H9 (cell line): ENCODE measurements around the gene ITGA11. TPM values are rescaled to one million over a fixed set of nuclear protein-coding genes. Genes with fewer than 3 reads are reported as not detected.

Experiments used
- DNase-seq: peaks from one replicate; pipeline ENCODE4 v3.0.0-alpha.2; 2017
- H2AFZ ChIP-seq: one replicate; pipeline ENCODE4 v1.6.1; 2013; ENCODE audit warnings: mild to moderate bottlenecking, low read length, control low read depth, moderate library complexity
- H2AK5ac ChIP-seq: 2 replicates; pipeline ENCODE4 v1.6.1; 2013; ENCODE audit warnings: low read length, control low read depth, mixed read lengths; ENCODE audit not compliant: insufficient read length
- H2BK120ac ChIP-seq: one replicate; pipeline ENCODE4 v1.6.1; 2013; ENCODE audit warnings: low read depth, mild to moderate bottlenecking, low read length, control low read depth, inconsistent platforms; ENCODE audit not compliant: poor library complexity, severe bottlenecking
- H2BK12ac ChIP-seq: 2 replicates; pipeline ENCODE4 v1.6.1; 2013; ENCODE audit warnings: low read length, control low read depth, mixed read lengths, low read depth; ENCODE audit not compliant: insufficient read length
- H2BK15ac ChIP-seq: 2 replicates; pipeline ENCODE4 v1.6.1; 2013; ENCODE audit warnings: low read depth, low read length, control low read depth
- H2BK20ac ChIP-seq: one replicate; pipeline ENCODE4 v1.6.1; 2013; ENCODE audit warnings: low read depth, mild to moderate bottlenecking, low read length, control low read depth, inconsistent platforms; ENCODE audit not compliant: poor library complexity, severe bottlenecking
- H2BK5ac ChIP-seq: 2 replicates; pipeline ENCODE4 v1.6.1; 2013; ENCODE audit warnings: low read length, control low read depth, mixed read lengths; ENCODE audit not compliant: insufficient read length
- H3K14ac ChIP-seq: 2 replicates; pipeline ENCODE4 v1.6.1; 2013; ENCODE audit warnings: low read length, control low read depth; ENCODE audit not compliant: insufficient read depth
- H3K18ac ChIP-seq: 2 replicates; pipeline ENCODE4 v1.6.1; 2013; ENCODE audit warnings: low read depth, mild to moderate bottlenecking, mixed read lengths, low read length, control low read depth; ENCODE audit not compliant: insufficient read length
- H3K23ac ChIP-seq: 2 replicates; pipeline ENCODE4 v1.6.1; 2013; ENCODE audit warnings: low read length, control low read depth, mixed read lengths, low read depth; ENCODE audit not compliant: insufficient read length
- H3K23me2 ChIP-seq: 2 replicates; pipeline ENCODE4 v1.6.1; 2013; ENCODE audit warnings: low read depth, mild to moderate bottlenecking, mixed read lengths, low read length, control low read depth; ENCODE audit not compliant: insufficient read length, poor library complexity, severe bottlenecking
- H3K27ac ChIP-seq: 2 replicates; pipeline ENCODE4 v1.5.1; 2013; ENCODE audit warnings: low read length, control low read depth, mixed read lengths, low read depth; ENCODE audit not compliant: insufficient read length
- H3K27me3 ChIP-seq: 2 replicates; pipeline ENCODE4 v1.6.1; 2013; ENCODE audit warnings: low read length, control low read depth, inconsistent platforms; ENCODE audit not compliant: insufficient read depth
- H3K4ac ChIP-seq: 2 replicates; pipeline ENCODE4 v1.6.1; 2013; ENCODE audit warnings: low read depth, mild to moderate bottlenecking, control low read depth, inconsistent platforms, low read length, moderate library complexity
- H3K4me1 ChIP-seq: 2 replicates; pipeline ENCODE4 v1.6.1; 2013; ENCODE audit warnings: low read length, control low read depth, inconsistent platforms; ENCODE audit not compliant: insufficient read depth
- H3K4me2 ChIP-seq: 2 replicates; pipeline ENCODE4 v1.6.1; 2013; ENCODE audit warnings: low read length, control low read depth, mixed read lengths; ENCODE audit not compliant: insufficient read length, insufficient read depth
- H3K56ac ChIP-seq: 2 replicates; pipeline ENCODE4 v1.6.1; 2013; ENCODE audit warnings: low read depth, mild to moderate bottlenecking, mixed read lengths, low read length, control low read depth; ENCODE audit not compliant: insufficient read length
- H3K79me1 ChIP-seq: 2 replicates; pipeline ENCODE4 v1.6.1; 2013; ENCODE audit warnings: low read depth, mild to moderate bottlenecking, moderate library complexity, low read length, control low read depth, inconsistent platforms; ENCODE audit not compliant: insufficient read depth, poor library complexity, severe bottlenecking
- H3K79me2 ChIP-seq: 2 replicates; pipeline ENCODE4 v1.6.1; 2013; ENCODE audit warnings: low read length, control low read depth, inconsistent platforms; ENCODE audit not compliant: insufficient read depth
- H3K9ac ChIP-seq: 2 replicates; pipeline ENCODE4 v1.6.1; 2013; ENCODE audit warnings: low read length, control low read depth, mixed read lengths; ENCODE audit not compliant: insufficient read length; ENCODE audit errors: extremely low read depth
- H3K9me3 ChIP-seq: one replicate; pipeline ENCODE4 v1.6.1; 2013; ENCODE audit warnings: low read depth, low read length, inconsistent platforms; ENCODE audit not compliant: control insufficient read depth
- H3T11ph ChIP-seq: one replicate; pipeline ENCODE4 v1.6.1; 2013; ENCODE audit warnings: mild to moderate bottlenecking, low read length, control low read depth, inconsistent platforms
- H4K20me1 ChIP-seq: one replicate; pipeline ENCODE4 v1.6.1; 2013; ENCODE audit not compliant: control insufficient read depth, insufficient read length, insufficient read depth
- H4K5ac ChIP-seq: 2 replicates; pipeline ENCODE4 v1.6.1; 2013; ENCODE audit warnings: low read depth, mild to moderate bottlenecking, mixed read lengths, low read length, control low read depth; ENCODE audit not compliant: insufficient read length
- H4K8ac ChIP-seq: replicated peaks from 2 replicates; pipeline ENCODE4 v1.6.1; 2013; ENCODE audit warnings: low read length, control low read depth, mixed read lengths, low read depth; ENCODE audit not compliant: insufficient read length
- H4K91ac ChIP-seq: 2 replicates; pipeline ENCODE4 v1.6.1; 2013; ENCODE audit warnings: low read depth, mild to moderate bottlenecking, moderate library complexity, mixed read lengths, low read length, control low read depth; ENCODE audit not compliant: insufficient read length
- H3K27ac Mint-ChIP-seq, 3 experiments: 2 replicates in 2 of 3; 3 replicates in 1 of 3; pipeline ENCODE4 v1.8.0; 2020 to 2021; ENCODE audit warnings: mixed read lengths in 3 of 3, mild to moderate bottlenecking in 1 of 3, moderate library complexity in 1 of 3
- H3K27me3 Mint-ChIP-seq: 2 replicates; pipeline ENCODE4 v1.8.0; 2021; ENCODE audit warnings: low read depth, mild to moderate bottlenecking, moderate library complexity, mixed read lengths
- H3K36me3 Mint-ChIP-seq, 3 experiments: 2 replicates in 2 of 3; 3 replicates in 1 of 3; pipeline ENCODE4 v1.8.0; 2020 to 2021; ENCODE audit warnings: low read depth in 3 of 3, mixed read lengths in 3 of 3; ENCODE audit not compliant: insufficient read depth in 1 of 3
- H3K4me1 Mint-ChIP-seq, 2 experiments: 2 replicates each; pipeline ENCODE4 v1.8.0; 2020; ENCODE audit warnings: mixed read lengths in 2 of 2
- H3K4me3 Mint-ChIP-seq, 2 experiments: 2 replicates in 1 of 2; 3 replicates in 1 of 2; pipeline ENCODE4 v1.8.0; 2020 to 2021; ENCODE audit warnings: mild to moderate bottlenecking in 2 of 2, mixed read lengths in 2 of 2, moderate library complexity in 1 of 2
- H3K9me3 Mint-ChIP-seq, 2 experiments: 2 replicates in 1 of 2; 3 replicates in 1 of 2; pipeline ENCODE4 v1.8.0; 2020; ENCODE audit warnings: mild to moderate bottlenecking in 2 of 2, mixed read lengths in 2 of 2, moderate library complexity in 1 of 2
- CTCF ChIP-seq: fragments of 200-600 bp; sonication (generic); conservative IDR thresholded peaks from 3 replicates; pipeline ENCODE4 v1.8.0; 2021; ENCODE audit warnings: antibody characterized with exemption, mild to moderate bottlenecking
- WGBS: extraction: QIAGEN DNeasy Blood & Tissue Kit; methylation state at CpG from one replicate; pipeline ENCODE4 v1.1.7; 2013; ENCODE audit warnings: missing lambda C conversion rate, low lambda C conversion rate, mixed read lengths; ENCODE audit not compliant: insufficient read length; ENCODE audit errors: extremely low coverage; 5-methylcytosine and 5-hydroxymethylcytosine counted together
- total RNA-seq: library from RNA; stranded (reverse); gene quantifications from 2 replicates; pipeline ENCODE4 v1.2.1, GENCODE V29; 2021

The ITGA11 gene
- total RNA-seq, 1 experiment from 2014 or later: 0.07 TPM

- Mint-ChIP-seq H3K4me3 (no peak overlapping the region), H3K9me3 (peaks cover 3 to 12% of the 10 kb centered on the region in 2 experiments; a peak in 4 of 5 replicates), H3K4me1 (no peaks in the 10 kb centered on the region), H3K36me3 (0 out of 7 replicates have a peak, but pooled peaks cover 0 to 5% (median 0%) of the 10 kb centered on the region in 3 experiments), H3K27ac (no peak overlapping the region), H3K27me3 (peaks cover 2% of the 10 kb centered on the region)
- Histone ChIP-seq H4K20me1 (no peaks in the 10 kb centered on the region), H2BK120ac (no peak overlapping the region), H4K5ac (no peak overlapping the region), H2AK5ac (no peak overlapping the region), H3K4me1 (no peaks in the 10 kb centered on the region), H2BK12ac (no peak overlapping the region), H3K23ac (no peak overlapping the region), H3K27ac (no peak overlapping the region), H3K4ac (no peak overlapping the region), H2AFZ (no peak overlapping the region), H3K23me2 (no peaks in the 10 kb centered on the region), H3K4me2 (no peak overlapping the region), H3K79me1 (no peaks in the 10 kb centered on the region), H3K27me3 (no peaks in the 10 kb centered on the region), H4K8ac (no peak overlapping the region), H3K18ac (no peak overlapping the region), H2BK20ac (no peak overlapping the region), H2BK15ac (no peak overlapping the region), H3K9me3 (no peaks in the 10 kb centered on the region), H3K9ac (no peak overlapping the region), H3T11ph (no peak overlapping the region), H4K91ac (no peak overlapping the region), H2BK5ac (no peak overlapping the region), H3K14ac (no peak overlapping the region), H3K79me2 (no peaks in the 10 kb centered on the region), H3K56ac (no peak overlapping the region)
- WGBS: no CpG with 5 or more reads among the region's 1 CpG
- no peak for DNase-seq
- TF ChIP-seq CTCF: no peak
Measured at GRCh38 chr15:68396068-68396467, 35.9 kb downstream of the ITGA11 start.
